Uterus (tissue), 4 donors: ENCODE results near the gene ARHGAP12. TPM values are rescaled to one million over a fixed set of nuclear protein-coding genes. Genes with fewer than 3 reads are reported as not detected.

ENCODE experiments used
- DNase-seq, 2 donors: peaks; one replicate each; pipeline ENCODE4 v3.0.0-alpha.2; 2019 to 2020
- H3K27ac ChIP-seq, 2 donors: fragments of 200-600 bp; sonication (generic); 1 replicate in 1 of 2; 2 replicates in 1 of 2; pipeline ENCODE4 v1.5.1; 2016 to 2018
- H3K27me3 ChIP-seq, 2 donors: fragments of 200-600 bp; sonication (generic); one replicate each; pipeline ENCODE4 v1.5.1; 2018 to 2019; ENCODE audit warnings: control low read depth in 1 of 2
- H3K36me3 ChIP-seq, 2 donors: fragments of 200-600 bp; sonication (generic); one replicate each; pipeline ENCODE4 v1.5.1; 2019; ENCODE audit warnings: control low read depth in 1 of 2
- H3K4me1 ChIP-seq, 2 donors: fragments of 200-600 bp; sonication (generic); one replicate each; pipeline ENCODE4 v1.5.1; 2018 to 2019; ENCODE audit warnings: control low read depth in 1 of 2
- H3K4me3 ChIP-seq, 2 donors: fragments of 200-600 bp; sonication (generic); 1 replicate in 1 of 2; 2 replicates in 1 of 2; pipeline ENCODE4 v1.5.1; 2018 to 2019; ENCODE audit warnings: mild to moderate bottlenecking in 1 of 2
- H3K9me3 ChIP-seq, 2 donors: fragments of 200-600 bp; sonication (generic); one replicate each; pipeline ENCODE4 v1.5.1; 2019; ENCODE audit warnings: control low read depth in 1 of 2
- POLR2A ChIP-seq, 2 donors: fragments of 450-650 bp; IDR thresholded peaks; one replicate each; pipeline ENCODE4 v1.6.1; 2016; ENCODE audit warnings: antibody characterized with exemption in 2 of 2, mild to moderate bottlenecking in 1 of 2, moderate library complexity in 1 of 2
- intact Hi-C: fragments of 100-400 bp; cut with DNase I; formaldehyde crosslinking; loops from one replicate; pipeline ENCODE4 v1.15.1; 2023; ENCODE audit warnings: low total_unique reads
- total RNA-seq, 4 donors: library from RNA; depleted of rRNA in 3 of 4; stranded (reverse); fragments of >200 nt in 3 of 4; gene quantifications; one replicate each; pipeline versions ENCODE4 v1.1.0 to v1.2.4, GENCODE V29; 2014 to 2023
- TF ChIP-seq, protein P1 (sequence below), 4 experiments: fragments of 200-600 bp in 2 of 4; fragments of 450-650 bp in 2 of 4; sonication (generic) in 2 of 4; IDR thresholded peaks; one replicate each; pipeline ENCODE4 v1.5.1; 2016 to 2019; ENCODE audit warnings: antibody characterized with exemption in 4 of 4, mild to moderate bottlenecking in 2 of 4, moderate library complexity in 1 of 4
- donor health status: DM: yes; HTN: yes; CAD: no.

The ARHGAP12 gene
- total RNA-seq, 4 donors from 2014 or later, result 37.7 to 82.5 (median 57.3) TPM

DNA sequence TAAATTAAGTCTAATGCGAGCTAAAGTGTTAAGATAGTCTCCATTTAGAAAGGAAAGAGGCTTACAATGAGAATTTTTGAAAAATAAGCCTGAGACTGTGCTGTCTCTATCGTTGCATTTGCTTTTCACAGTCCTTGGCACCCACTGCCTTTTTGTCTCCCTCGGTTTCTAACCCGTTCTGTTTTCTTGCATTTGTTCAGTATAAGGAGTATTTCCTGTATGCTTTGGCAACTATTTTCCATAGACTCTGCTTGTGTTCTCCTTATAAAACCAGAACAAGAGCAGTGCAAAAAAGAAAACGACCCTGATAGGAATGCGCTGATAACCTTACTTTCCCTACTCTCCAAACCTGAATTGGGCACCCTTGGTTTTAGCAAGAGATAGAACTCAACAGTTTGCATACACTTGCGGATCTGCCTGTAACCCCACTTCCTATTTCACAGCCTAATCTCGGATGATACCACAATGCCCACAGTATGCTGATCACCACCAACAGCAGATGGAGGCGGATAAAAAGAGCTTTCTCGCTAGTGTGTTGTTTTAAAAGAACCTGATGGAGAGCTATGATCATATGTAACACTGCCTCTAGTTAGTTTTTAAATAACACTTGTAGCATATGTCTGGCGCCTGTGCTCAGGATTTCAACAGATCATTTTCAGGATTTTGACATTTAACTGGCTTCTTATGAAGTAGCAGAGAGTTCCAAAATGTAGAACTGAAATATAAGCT is 1.6 kb upstream of the ARHGAP12 start:
- Histone ChIP-seq H3K27ac (peak overlapping the region; percentile 93 to 96), H3K4me3 (peak overlapping the region; percentile 75 to 94), H3K9me3 (no peaks in the 10 kb centered on the region), H3K36me3 (no peaks in the 10 kb centered on the region), H3K27me3 (no peaks in the 10 kb centered on the region), H3K4me1 (no peaks in the 10 kb centered on the region)
- DNase-seq, result no peak
- TF ChIP-seq POLR2A (IDR thresholded peaks at IDR 0.05), result no peak
- TF ChIP-seq, protein P1, sequence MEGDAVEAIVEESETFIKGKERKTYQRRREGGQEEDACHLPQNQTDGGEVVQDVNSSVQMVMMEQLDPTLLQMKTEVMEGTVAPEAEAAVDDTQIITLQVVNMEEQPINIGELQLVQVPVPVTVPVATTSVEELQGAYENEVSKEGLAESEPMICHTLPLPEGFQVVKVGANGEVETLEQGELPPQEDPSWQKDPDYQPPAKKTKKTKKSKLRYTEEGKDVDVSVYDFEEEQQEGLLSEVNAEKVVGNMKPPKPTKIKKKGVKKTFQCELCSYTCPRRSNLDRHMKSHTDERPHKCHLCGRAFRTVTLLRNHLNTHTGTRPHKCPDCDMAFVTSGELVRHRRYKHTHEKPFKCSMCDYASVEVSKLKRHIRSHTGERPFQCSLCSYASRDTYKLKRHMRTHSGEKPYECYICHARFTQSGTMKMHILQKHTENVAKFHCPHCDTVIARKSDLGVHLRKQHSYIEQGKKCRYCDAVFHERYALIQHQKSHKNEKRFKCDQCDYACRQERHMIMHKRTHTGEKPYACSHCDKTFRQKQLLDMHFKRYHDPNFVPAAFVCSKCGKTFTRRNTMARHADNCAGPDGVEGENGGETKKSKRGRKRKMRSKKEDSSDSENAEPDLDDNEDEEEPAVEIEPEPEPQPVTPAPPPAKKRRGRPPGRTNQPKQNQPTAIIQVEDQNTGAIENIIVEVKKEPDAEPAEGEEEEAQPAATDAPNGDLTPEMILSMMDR (IDR thresholded peaks at IDR 0.05), result no peak
- intact Hi-C loops, result no loop called here

DNA sequence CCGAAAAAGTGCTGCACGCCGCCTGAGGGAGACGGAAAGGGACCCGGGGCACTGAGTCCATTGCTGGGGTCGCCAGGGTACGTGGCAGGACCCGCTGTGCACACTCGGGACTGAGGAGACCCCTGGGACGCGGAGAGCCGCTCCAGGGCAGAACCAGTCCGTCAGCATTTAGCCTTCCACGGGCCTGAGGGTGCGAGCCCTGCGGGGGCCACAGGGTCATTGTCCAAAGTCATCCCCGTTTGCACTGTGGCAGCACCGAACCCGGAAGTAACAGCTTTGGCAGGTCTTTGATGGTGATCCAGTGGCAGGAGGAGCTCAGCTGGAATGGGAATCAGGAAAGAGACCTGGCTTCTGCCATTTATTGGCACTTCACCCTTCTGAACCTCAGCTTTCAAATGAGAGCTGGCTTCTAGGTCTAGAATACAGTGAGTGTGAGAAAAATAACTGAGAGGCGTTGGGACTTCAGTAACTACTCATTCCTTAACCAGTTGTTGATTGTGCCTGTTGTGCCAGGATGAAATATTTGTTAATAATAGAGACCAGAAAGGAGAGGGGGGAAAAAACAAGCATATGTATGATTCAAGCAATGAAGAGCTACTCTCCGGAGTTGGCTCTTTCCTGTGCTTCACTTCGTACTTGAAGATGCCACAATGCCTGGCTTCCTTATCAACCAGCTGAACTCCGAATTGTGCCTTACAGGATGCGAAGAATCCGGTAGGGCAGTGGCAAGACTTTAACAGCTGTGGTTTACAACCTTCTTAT is 811 bp upstream of the ARHGAP12 start:
- peak; percentile 47 to 55 for DNase-seq
- H3K4me1 ChIP-seq, result no peaks in the 10 kb centered on the region
- peak overlapping the region; percentile 93 to 96 for H3K27ac ChIP-seq
- H3K4me3 ChIP-seq, result peak overlapping the region; percentile 75 to 94
- no peaks in the 10 kb centered on the region for H3K9me3 ChIP-seq
- no peaks in the 10 kb centered on the region for H3K27me3 ChIP-seq
- no peak for TF ChIP-seq POLR2A (IDR thresholded peaks at IDR 0.05)
- TF ChIP-seq, protein P1 (IDR thresholded peaks at IDR 0.05), result no peak
- H3K36me3 ChIP-seq, result no peaks in the 10 kb centered on the region
- intact Hi-C loops, result no loop called here

DNA sequence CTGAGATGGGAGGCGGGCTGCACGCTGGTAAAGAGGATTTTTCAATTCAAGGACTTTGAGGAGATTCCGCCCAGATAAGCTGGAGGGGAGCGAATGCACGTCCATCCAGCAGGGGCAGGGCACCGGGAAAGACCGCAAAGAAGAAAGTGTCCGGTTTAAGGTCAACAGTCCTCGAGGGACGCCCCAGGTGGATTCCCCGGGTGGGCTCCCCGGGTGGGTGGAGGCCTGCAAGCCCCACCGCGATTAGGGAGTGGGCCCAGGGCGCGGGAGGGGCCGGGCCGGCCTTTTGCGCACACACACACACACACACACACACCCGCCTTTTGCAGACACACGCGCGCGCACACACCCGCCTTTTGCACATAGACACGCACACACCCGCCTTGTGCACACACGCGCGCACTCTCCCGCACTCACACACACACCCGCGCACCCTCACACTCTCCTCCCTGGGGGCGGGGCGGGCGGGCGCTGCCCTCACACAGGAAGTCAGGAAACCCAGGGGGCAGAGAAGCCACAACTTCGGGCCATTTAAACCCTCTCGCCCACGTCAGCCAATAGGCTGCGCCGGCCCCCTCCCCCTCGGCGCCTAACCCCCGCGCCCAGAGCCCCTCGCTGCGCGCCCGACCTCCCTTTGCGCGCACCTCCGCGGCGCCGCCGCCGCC is 615 bp downstream of the ARHGAP12 start:
- TF ChIP-seq, protein P1 (IDR thresholded peaks at IDR 0.05), result peak in 3 of 4 experiments; percentile 8 to 46 (median 39)
- TF ChIP-seq POLR2A (IDR thresholded peaks at IDR 0.05), result no peak
- H3K4me1 ChIP-seq, result no peaks in the 10 kb centered on the region
- no peaks in the 10 kb centered on the region for H3K9me3 ChIP-seq
- DNase-seq, result peak; percentile 46 to 54
- no peaks in the 10 kb centered on the region for H3K27me3 ChIP-seq
- H3K4me3 ChIP-seq, result peak overlapping the region; percentile 75 to 94
- intact Hi-C loops, result no loop called here
- H3K27ac ChIP-seq, result peak overlapping the region; percentile 93 to 96
- H3K36me3 ChIP-seq, result no peaks in the 10 kb centered on the region

DNA sequence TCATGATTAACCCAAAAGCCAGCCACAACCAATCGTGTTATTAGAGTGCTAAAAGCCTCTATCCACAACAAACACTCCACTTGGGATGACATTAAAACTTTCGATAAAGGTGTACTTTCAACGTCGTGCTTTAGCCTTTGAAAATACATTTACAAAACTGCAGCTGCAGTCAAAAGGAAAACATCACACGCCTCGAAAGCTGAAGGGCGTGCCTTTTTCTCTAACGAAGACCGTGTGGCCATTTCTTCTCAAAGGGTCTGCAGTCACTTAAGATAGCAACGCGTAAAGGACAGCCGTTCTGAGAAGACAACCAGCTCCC is 1.1 kb downstream of the ARHGAP12 start:
- no peak for TF ChIP-seq POLR2A (IDR thresholded peaks at IDR 0.05)
- TF ChIP-seq, protein P1 (IDR thresholded peaks at IDR 0.05), result no peak
- no peak for DNase-seq

More for the DNA sequence above, 1.1 kb downstream of the ARHGAP12 start:
- Histone ChIP-seq H3K4me1 (no peaks in the 10 kb centered on the region), H3K9me3 (no peaks in the 10 kb centered on the region), H3K4me3 (peak overlapping the region; percentile 75 to 94), H3K36me3 (no peaks in the 10 kb centered on the region), H3K27me3 (no peaks in the 10 kb centered on the region), H3K27ac (peak overlapping the region; percentile 93 to 96)
- intact Hi-C loops, result no loop called here
